ENCODE measurements around the gene CRYBA4. TPM values are rescaled to one million over a fixed set of nuclear protein-coding genes. Genes with fewer than 3 reads are reported as not detected.

The CRYBA4 gene
- total RNA-seq, 1 experiment from 2014 or later = not detected

- CTCF ChIA-PET = interaction anchor here (0.6 to 0.7 kb wide), 2 partner anchors 18 to 997 kb away, joined by 3 read pairs; no protein-coding TSS in a partner anchor
- intact Hi-C loops (cut with micrococcal nuclease) = no loop called here
- Mint-ChIP-seq H3K4me1 (ENCODE audit: insufficient read depth, unreplicated experiment) (peaks cover 18% of the 10 kb centered on the region), H3K4me3 (ENCODE audit: unreplicated experiment) (no peak overlapping the region), H3K9me3 (ENCODE audit: unreplicated experiment) (no peaks in the 10 kb centered on the region), H3K36me3 (ENCODE audit: insufficient read depth, unreplicated experiment) (no peaks in the 10 kb centered on the region), H3K27me3 (ENCODE audit: insufficient read depth, unreplicated experiment) (no peaks in the 10 kb centered on the region), H3K27ac (ENCODE audit: low read depth, unreplicated experiment) (no peak overlapping the region)
- BruUV-seq (replicated peaks) = no TSS peak
- no peak for DNase-seq (ENCODE audit: unreplicated experiment)
- no peak for TF ChIP-seq CTCF (IDR thresholded peaks at IDR 0.05; ENCODE audit: unreplicated experiment)
- POLR2A ChIA-PET = interaction anchor here (1.1 kb wide), 1 partner anchor 8 kb away, joined by 3 read pairs; the partner anchor contains the start of gene TPST2
Observed at GRCh38 chr22:26581633-26582168, 40.1 kb upstream of the CRYBA4 start.

DNA sequence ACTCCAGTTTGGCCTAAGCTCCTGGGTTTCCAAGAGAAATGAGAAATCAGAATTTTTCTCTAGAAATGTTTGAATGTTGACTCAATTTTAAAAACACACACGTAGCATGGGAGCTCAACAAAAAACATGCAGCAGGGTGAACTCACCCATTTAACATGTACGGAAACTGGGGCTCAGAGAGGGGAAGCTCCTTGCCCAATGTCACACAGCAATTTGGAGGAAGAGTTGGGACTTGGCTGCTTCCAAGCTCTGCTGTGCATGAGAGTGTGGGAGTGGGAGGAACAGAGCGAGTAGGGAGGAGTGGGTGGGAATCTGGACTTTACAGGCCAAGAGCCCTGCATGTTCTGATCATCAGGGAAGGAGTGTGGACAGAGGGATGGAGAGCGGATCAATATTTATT lies 37.8 kb upstream of the CRYBA4 start:
- peaks cover 18% of the 10 kb centered on the region for H3K4me1 Mint-ChIP-seq (ENCODE audit: insufficient read depth, unreplicated experiment)

GRCh38 chr22:26585104-26585790 lies 36.5 kb upstream of the CRYBA4 start:
- intact Hi-C loops (cut with micrococcal nuclease) = no loop called here
- ChIA-PET CTCF (interaction anchor here (0.6 kb wide), 1 partner anchor 58 kb away, joined by 3 read pairs; no protein-coding TSS in a partner anchor), POLR2A (interaction anchor here (1.0 kb wide), 1 partner anchor 93 kb away, joined by 4 read pairs; no protein-coding TSS in a partner anchor)
- Mint-ChIP-seq H3K27ac (ENCODE audit: low read depth, unreplicated experiment) (peak overlapping the region; percentile 54), H3K27me3 (ENCODE audit: insufficient read depth, unreplicated experiment) (no peaks in the 10 kb centered on the region), H3K4me1 (ENCODE audit: insufficient read depth, unreplicated experiment) (peaks cover 18% of the 10 kb centered on the region), H3K36me3 (ENCODE audit: insufficient read depth, unreplicated experiment) (no peaks in the 10 kb centered on the region), H3K9me3 (ENCODE audit: unreplicated experiment) (no peaks in the 10 kb centered on the region), H3K4me3 (ENCODE audit: unreplicated experiment) (no peak overlapping the region)
- BruUV-seq (replicated peaks) = no TSS peak
- peak; percentile 88 for DNase-seq (ENCODE audit: unreplicated experiment)
- TF ChIP-seq CTCF (IDR thresholded peaks at IDR 0.05; ENCODE audit: unreplicated experiment) = no peak

More for the DNA sequence above, 37.8 kb upstream of the CRYBA4 start:
- no peak for TF ChIP-seq CTCF (IDR thresholded peaks at IDR 0.05; ENCODE audit: unreplicated experiment)
- Mint-ChIP-seq H3K9me3 (ENCODE audit: unreplicated experiment) (no peaks in the 10 kb centered on the region), H3K36me3 (ENCODE audit: insufficient read depth, unreplicated experiment) (no peaks in the 10 kb centered on the region), H3K27ac (ENCODE audit: low read depth, unreplicated experiment) (no peak overlapping the region), H3K4me3 (ENCODE audit: unreplicated experiment) (no peak overlapping the region), H3K27me3 (ENCODE audit: insufficient read depth, unreplicated experiment) (no peaks in the 10 kb centered on the region)
- POLR2A ChIA-PET = no interaction called here
- intact Hi-C loops (cut with micrococcal nuclease) = no loop called here
- CTCF ChIA-PET = interaction anchor here (0.7 kb wide), 2 partner anchors 115 to 570 kb away, joined by 3 read pairs; no protein-coding TSS in a partner anchor
- no TSS peak for BruUV-seq (replicated peaks)
- no peak for DNase-seq (ENCODE audit: unreplicated experiment)

DNA sequence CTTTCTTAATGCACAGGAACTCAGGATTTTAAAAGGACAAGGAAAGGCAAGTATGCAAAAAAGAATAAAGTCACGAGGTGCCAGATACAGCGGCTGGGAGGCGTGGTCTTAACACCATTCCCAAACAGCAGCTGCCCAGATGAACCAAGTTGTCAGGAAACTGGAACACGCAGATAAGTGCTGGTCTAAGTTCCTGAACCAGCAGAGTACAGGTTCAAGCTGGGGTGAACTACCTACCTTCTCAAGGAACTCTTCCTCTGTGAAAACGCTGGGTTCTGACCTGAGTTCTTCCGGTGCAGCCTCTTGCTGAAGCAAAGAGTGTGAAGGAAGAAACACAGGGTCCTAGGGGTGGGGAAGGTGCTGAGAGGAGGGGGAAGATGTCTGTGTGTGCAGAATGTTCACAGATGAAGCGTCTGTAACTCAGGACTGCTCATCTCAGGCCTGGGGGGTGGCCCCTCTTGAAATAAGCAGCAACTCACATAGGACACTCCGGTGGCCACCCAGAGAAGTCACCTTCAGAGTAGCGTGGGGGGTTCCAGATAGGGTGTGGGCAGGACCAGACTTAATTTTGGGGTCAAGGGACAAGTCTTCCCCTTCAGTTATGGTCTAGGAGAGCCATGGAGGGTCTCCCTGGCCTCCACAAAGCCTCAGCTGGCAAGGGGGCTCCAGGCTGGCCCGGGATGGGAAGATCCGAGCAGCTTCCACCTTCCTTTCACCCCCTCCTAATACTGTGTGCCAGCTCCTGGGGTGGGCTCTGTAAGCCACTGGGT lies 35.0 kb upstream of the CRYBA4 start:
- H3K36me3 Mint-ChIP-seq (ENCODE audit: insufficient read depth, unreplicated experiment) = no peaks in the 10 kb centered on the region
- no TSS peak for BruUV-seq (replicated peaks)
- intact Hi-C loops (cut with micrococcal nuclease) = no loop called here
- no peak for DNase-seq (ENCODE audit: unreplicated experiment)
- no peaks in the 10 kb centered on the region for H3K27me3 Mint-ChIP-seq (ENCODE audit: insufficient read depth, unreplicated experiment)
- POLR2A ChIA-PET = no interaction called here
- CTCF ChIA-PET = interaction anchor here (1.0 kb wide), 1 partner anchor 84 kb away, joined by 4 read pairs; no protein-coding TSS in a partner anchor
- H3K4me1 Mint-ChIP-seq (ENCODE audit: insufficient read depth, unreplicated experiment) = peaks cover 18% of the 10 kb centered on the region
- H3K27ac Mint-ChIP-seq (ENCODE audit: low read depth, unreplicated experiment) = no peak overlapping the region
- TF ChIP-seq CTCF (IDR thresholded peaks at IDR 0.05; ENCODE audit: unreplicated experiment) = no peak
- no peaks in the 10 kb centered on the region for H3K9me3 Mint-ChIP-seq (ENCODE audit: unreplicated experiment)
- H3K4me3 Mint-ChIP-seq (ENCODE audit: unreplicated experiment) = no peak overlapping the region

All from MCF 10A (cell line).